Neural cell (in vitro differentiated cells): ENCODE results near the gene COG1. TPM values are rescaled to one million over a fixed set of nuclear protein-coding genes. Genes with fewer than 3 reads are reported as not detected.

ENCODE experiments used
- H2AFZ ChIP-seq: fragments of 200-600, 300-800 bp; sonication (generic), shearing (Covaris generic); 2 replicates; pipeline ENCODE4 v1.6.0; 2014; ENCODE audit warnings: low read depth, mild to moderate bottlenecking, antibody characterized with exemption, low read length, moderate library complexity
- H3F3A ChIP-seq: fragments of 200-600 bp; shearing (Covaris generic); 2 replicates; pipeline ENCODE4 v1.6.1; 2016; ENCODE audit warnings: mild to moderate bottlenecking, moderate library complexity, mixed read lengths, antibody characterized with exemption, low read length; ENCODE audit not compliant: insufficient read depth, poor library complexity, severe bottlenecking
- H3K27ac ChIP-seq: fragments of 200-600, 300-800 bp; sonication (generic), shearing (Covaris generic); 2 replicates; pipeline ENCODE4 v1.5.1; 2014; ENCODE audit warnings: mild to moderate bottlenecking, low read length, moderate library complexity
- H3K27me3 ChIP-seq: fragments of 300-800, 200-600 bp; sonication (generic), shearing (Covaris generic); 2 replicates; pipeline ENCODE4 v1.6.0; 2014; ENCODE audit warnings: mild to moderate bottlenecking, low read depth, low read length, moderate library complexity; ENCODE audit not compliant: insufficient read depth
- H3K36me3 ChIP-seq: fragments of 300-800, 200-600 bp; sonication (generic), shearing (Covaris generic); 2 replicates; pipeline ENCODE4 v1.5.1; 2014; ENCODE audit warnings: mild to moderate bottlenecking, antibody characterized with exemption, low read length, moderate library complexity; ENCODE audit not compliant: insufficient read depth
- H3K4me2 ChIP-seq: fragments of 300-800, 200-600 bp; sonication (generic), shearing (Covaris generic); 2 replicates; pipeline ENCODE4 v1.6.0; 2014; ENCODE audit warnings: mild to moderate bottlenecking, low read length
- H3K4me3 ChIP-seq: fragments of 300-800, 200-600 bp; sonication (generic), shearing (Covaris generic); 2 replicates; pipeline ENCODE4 v1.5.1; 2014; ENCODE audit warnings: mild to moderate bottlenecking, low read length, moderate library complexity
- H3K79me2 ChIP-seq: fragments of 200-600 bp; shearing (Covaris generic); replicated peaks from 2 replicates; pipeline ENCODE4 v1.6.0; 2014; ENCODE audit warnings: mild to moderate bottlenecking, low read length, moderate library complexity; ENCODE audit not compliant: insufficient read depth
- H3K9ac ChIP-seq: fragments of 300-800, 200-600 bp; sonication (generic), shearing (Covaris generic); 2 replicates; pipeline ENCODE4 v1.6.1; 2016; ENCODE audit warnings: mild to moderate bottlenecking, low read length, mixed read lengths
- H3K9me2 ChIP-seq: fragments of 200-600 bp; shearing (Covaris generic); 2 replicates; pipeline ENCODE4 v1.6.1; 2016; ENCODE audit warnings: mild to moderate bottlenecking, low read length, mixed read lengths; ENCODE audit not compliant: insufficient read depth
- H3K9me3 ChIP-seq: fragments of 200-600, 300-800 bp; sonication (generic), shearing (Covaris generic); 2 replicates; pipeline ENCODE4 v1.6.1; 2016; ENCODE audit warnings: mild to moderate bottlenecking, mixed run types, low read length, moderate library complexity, mixed read lengths
- H4K20me1 ChIP-seq: fragments of 200-600 bp; shearing (Covaris generic); 2 replicates; pipeline ENCODE4 v1.6.1; 2016; ENCODE audit warnings: mild to moderate bottlenecking, mixed run types; ENCODE audit not compliant: insufficient read depth
- CTCF ChIP-seq: fragments of 450-650 bp; IDR thresholded peaks from 2 replicates; pipeline ENCODE4 v1.5.1; 2014; ENCODE audit warnings: antibody characterized with exemption, mild to moderate bottlenecking, moderate library complexity; ENCODE audit not compliant: poor library complexity, severe bottlenecking
- EP300 ChIP-seq: fragments of 450-650 bp; conservative IDR thresholded peaks from 2 replicates; pipeline ENCODE4 v1.6.1; 2014; ENCODE audit warnings: antibody characterized with exemption, mild to moderate bottlenecking, moderate library complexity; ENCODE audit not compliant: poor library complexity, severe bottlenecking
- EZH2 ChIP-seq: fragments of 200-600, 300-800 bp; shearing (Covaris generic), sonication (generic); IDR thresholded peaks from 2 replicates; pipeline ENCODE4 v1.6.1; 2014; ENCODE audit warnings: antibody characterized with exemption, low read length, borderline replicate concordance, mild to moderate bottlenecking; ENCODE audit not compliant: insufficient read depth, poor library complexity, severe bottlenecking
- MXI1 ChIP-seq: fragments of 450-650 bp; conservative IDR thresholded peaks from 2 replicates; pipeline ENCODE4 v1.6.1; 2014; ENCODE audit warnings: antibody characterized with exemption, mild to moderate bottlenecking; ENCODE audit not compliant: poor library complexity, severe bottlenecking
- POLR2AphosphoS5 ChIP-seq: IDR thresholded peaks from 2 replicates; pipeline ENCODE4 v1.6.1; 2012
- RAD21 ChIP-seq: fragments of 450-650 bp; conservative IDR thresholded peaks from 2 replicates; pipeline ENCODE4 v1.6.1; 2014; ENCODE audit warnings: antibody characterized with exemption, mild to moderate bottlenecking, moderate library complexity
- SMC3 ChIP-seq: fragments of 450-650 bp; conservative IDR thresholded peaks from 2 replicates; pipeline ENCODE4 v1.6.1; 2014; ENCODE audit warnings: antibody characterized with exemption, mild to moderate bottlenecking, moderate library complexity; ENCODE audit not compliant: poor library complexity
- TAF1 ChIP-seq: IDR thresholded peaks from 2 replicates; pipeline ENCODE4 v1.6.1; 2012; ENCODE audit warnings: low read depth
- polyA plus RNA-seq: library from polyadenylated mRNA; depleted of rRNA; stranded (reverse); fragments of >200 nt; gene quantifications from 2 replicates; pipeline ENCODE4 v1.2.3, GENCODE V29; 2014
- TF ChIP-seq, protein P1 (sequence below): IDR thresholded peaks from 2 replicates; pipeline ENCODE4 v1.6.1; 2012; ENCODE audit warnings: borderline replicate concordance

The COG1 gene
- polyA plus RNA-seq, 1 donor from 2014 or later = 23.5 TPM

DNA sequence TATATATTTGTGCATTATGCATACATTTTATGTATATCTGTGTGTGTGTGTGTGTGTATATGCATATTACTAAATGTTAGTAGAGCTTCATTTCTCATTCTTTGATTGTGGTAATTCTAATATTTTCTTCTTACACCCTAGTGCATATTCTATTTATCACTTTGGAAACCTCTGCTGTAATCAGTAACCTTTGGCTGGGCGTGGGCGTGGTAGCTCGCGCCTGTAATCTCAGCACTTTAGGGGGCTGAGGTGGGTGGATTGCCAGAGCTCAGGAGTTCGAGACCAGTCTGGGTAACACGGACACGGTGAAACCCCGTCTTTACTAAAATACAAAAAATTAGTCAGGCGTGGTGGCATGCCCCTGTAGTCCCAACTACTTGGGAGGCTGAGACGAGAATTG is 41.9 kb downstream of the COG1 start:
- no peak overlapping the region for H3K27ac ChIP-seq
- H3K4me3 ChIP-seq = no peak overlapping the region
- H3K9ac ChIP-seq = no peak overlapping the region
- no peaks in the 10 kb centered on the region for H3K27me3 ChIP-seq
- H2AFZ ChIP-seq = no peak overlapping the region
- TF ChIP-seq EP300 (no peak), POLR2AphosphoS5 (no peak), SMC3 (no peak), TAF1 (no peak), RAD21 (no peak), MXI1 (no peak), CTCF (no peak), EZH2 (no peak)
- TF ChIP-seq, protein P1, sequence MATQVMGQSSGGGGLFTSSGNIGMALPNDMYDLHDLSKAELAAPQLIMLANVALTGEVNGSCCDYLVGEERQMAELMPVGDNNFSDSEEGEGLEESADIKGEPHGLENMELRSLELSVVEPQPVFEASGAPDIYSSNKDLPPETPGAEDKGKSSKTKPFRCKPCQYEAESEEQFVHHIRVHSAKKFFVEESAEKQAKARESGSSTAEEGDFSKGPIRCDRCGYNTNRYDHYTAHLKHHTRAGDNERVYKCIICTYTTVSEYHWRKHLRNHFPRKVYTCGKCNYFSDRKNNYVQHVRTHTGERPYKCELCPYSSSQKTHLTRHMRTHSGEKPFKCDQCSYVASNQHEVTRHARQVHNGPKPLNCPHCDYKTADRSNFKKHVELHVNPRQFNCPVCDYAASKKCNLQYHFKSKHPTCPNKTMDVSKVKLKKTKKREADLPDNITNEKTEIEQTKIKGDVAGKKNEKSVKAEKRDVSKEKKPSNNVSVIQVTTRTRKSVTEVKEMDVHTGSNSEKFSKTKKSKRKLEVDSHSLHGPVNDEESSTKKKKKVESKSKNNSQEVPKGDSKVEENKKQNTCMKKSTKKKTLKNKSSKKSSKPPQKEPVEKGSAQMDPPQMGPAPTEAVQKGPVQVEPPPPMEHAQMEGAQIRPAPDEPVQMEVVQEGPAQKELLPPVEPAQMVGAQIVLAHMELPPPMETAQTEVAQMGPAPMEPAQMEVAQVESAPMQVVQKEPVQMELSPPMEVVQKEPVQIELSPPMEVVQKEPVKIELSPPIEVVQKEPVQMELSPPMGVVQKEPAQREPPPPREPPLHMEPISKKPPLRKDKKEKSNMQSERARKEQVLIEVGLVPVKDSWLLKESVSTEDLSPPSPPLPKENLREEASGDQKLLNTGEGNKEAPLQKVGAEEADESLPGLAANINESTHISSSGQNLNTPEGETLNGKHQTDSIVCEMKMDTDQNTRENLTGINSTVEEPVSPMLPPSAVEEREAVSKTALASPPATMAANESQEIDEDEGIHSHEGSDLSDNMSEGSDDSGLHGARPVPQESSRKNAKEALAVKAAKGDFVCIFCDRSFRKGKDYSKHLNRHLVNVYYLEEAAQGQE = no peak
- H3K9me2 ChIP-seq = no peaks in the 10 kb centered on the region
- no peaks in the 10 kb centered on the region for H3K36me3 ChIP-seq
- no peaks in the 10 kb centered on the region for H3K9me3 ChIP-seq
- H4K20me1 ChIP-seq = no peaks in the 10 kb centered on the region
- H3K79me2 ChIP-seq = peaks cover 33% of the 10 kb centered on the region
- no peak overlapping the region for H3K4me2 ChIP-seq
- H3F3A ChIP-seq = no peaks in the 10 kb centered on the region

GRCh38 chr17:73237714-73238113 is 44.9 kb downstream of the COG1 start:
- Histone ChIP-seq H2AFZ (no peak overlapping the region), H3K4me3 (peak overlapping the region; percentile 46), H3K9me3 (no peaks in the 10 kb centered on the region), H3K36me3 (no peaks in the 10 kb centered on the region), H3F3A (no peaks in the 10 kb centered on the region), H3K4me2 (no peak overlapping the region), H3K27me3 (no peaks in the 10 kb centered on the region), H3K9ac (no peak overlapping the region), H3K79me2 (peaks cover 14% of the 10 kb centered on the region), H3K27ac (no peak overlapping the region), H3K9me2 (no peaks in the 10 kb centered on the region), H4K20me1 (no peaks in the 10 kb centered on the region)
- no peak for TF ChIP-seq SMC3
- no peak for TF ChIP-seq RAD21
- no peak for TF ChIP-seq EP300
- TF ChIP-seq MXI1 = no peak
- TF ChIP-seq TAF1 = no peak
- TF ChIP-seq POLR2AphosphoS5 = no peak
- no peak for TF ChIP-seq CTCF
- no peak for TF ChIP-seq EZH2
- TF ChIP-seq, protein P1 = no peak
